ENCODE data around the gene DTD2. TPM values are rescaled to one million over a fixed set of nuclear protein-coding genes. Genes with fewer than 3 reads are reported as not detected.
"Not testable (repeated sequence)": the region's sequence is repeated elsewhere in the genome, so short reads cannot be mapped to it uniquely, and the experiment has no call there.

DTD2 gene
- total RNA-seq, 3 donors from 2014 or later (not counting 1 experiment from before 2014, with no cell fraction given), result 6.6 to 11.9 (median 7.4) TPM

- Histone ChIP-seq H3K27ac (ENCODE audit: low read length) (no peak overlapping the region), H3K9me3 (ENCODE audit: control insufficient read depth, insufficient read depth, low read length) (no peaks in the 10 kb centered on the region), H3K4me1 (ENCODE audit: control insufficient read depth, insufficient read depth, low read length) (no peaks in the 10 kb centered on the region), H3K36me3 (ENCODE audit: control insufficient read depth, insufficient read depth, low read length) (no peaks in the 10 kb centered on the region), H3K27me3 (ENCODE audit: control insufficient read depth, insufficient read depth, low read length) (peaks cover 2% of the 10 kb centered on the region), H3K4me3 (ENCODE audit: low read length) (no peak overlapping the region)
- Mint-ChIP-seq H3K4me3 (no peak overlapping the region), H3K36me3 (no peaks in the 10 kb centered on the region), H3K27me3 (ENCODE audit: low read depth in 2 of 2) (peaks cover 3 to 34% of the 10 kb centered on the region in 2 donors), H3K27ac (no peak overlapping the region), H3K9me3 (no peaks in the 10 kb centered on the region), H3K4me1 (no peaks in the 10 kb centered on the region)
- 84% methylated on average over 4 of the region's 4 CpGs for WGBS (ENCODE audit: insufficient coverage)
- ATAC-seq (no peak), DNase-seq (no peak)
- intact Hi-C loops (cut with micrococcal nuclease), result no loop called here
- no peak for TF ChIP-seq CTCF (IDR thresholded peaks at IDR 0.05)
Measured at GRCh38 chr14:31476131-31476866, 19.0 kb upstream of the DTD2 start.

- Histone ChIP-seq H3K4me3 (ENCODE audit: low read length) (no peak overlapping the region), H3K27ac (ENCODE audit: low read length) (no peak overlapping the region), H3K4me1 (ENCODE audit: control insufficient read depth, insufficient read depth, low read length) (no peaks in the 10 kb centered on the region), H3K27me3 (ENCODE audit: control insufficient read depth, insufficient read depth, low read length) (peaks cover 4% of the 10 kb centered on the region), H3K9me3 (ENCODE audit: control insufficient read depth, insufficient read depth, low read length) (no peaks in the 10 kb centered on the region), H3K36me3 (ENCODE audit: control insufficient read depth, insufficient read depth, low read length) (no peaks in the 10 kb centered on the region)
- Mint-ChIP-seq H3K9me3 (no peaks in the 10 kb centered on the region), H3K36me3 (no peaks in the 10 kb centered on the region), H3K4me1 (no peaks in the 10 kb centered on the region), H3K4me3 (no peak overlapping the region), H3K27me3 (ENCODE audit: low read depth in 2 of 2) (peaks cover 0 to 5% of the 10 kb centered on the region in 2 donors), H3K27ac (no peak overlapping the region)
- ATAC-seq (no peak), DNase-seq (no peak)
- intact Hi-C loops (cut with micrococcal nuclease), result no loop called here
- WGBS (ENCODE audit: insufficient coverage), result 93% methylated on average over 6 of the region's 6 CpGs
- TF ChIP-seq CTCF (IDR thresholded peaks at IDR 0.05), result no peak
Measured at GRCh38 chr14:31466554-31466953, 9.2 kb upstream of the DTD2 start.

DNA sequence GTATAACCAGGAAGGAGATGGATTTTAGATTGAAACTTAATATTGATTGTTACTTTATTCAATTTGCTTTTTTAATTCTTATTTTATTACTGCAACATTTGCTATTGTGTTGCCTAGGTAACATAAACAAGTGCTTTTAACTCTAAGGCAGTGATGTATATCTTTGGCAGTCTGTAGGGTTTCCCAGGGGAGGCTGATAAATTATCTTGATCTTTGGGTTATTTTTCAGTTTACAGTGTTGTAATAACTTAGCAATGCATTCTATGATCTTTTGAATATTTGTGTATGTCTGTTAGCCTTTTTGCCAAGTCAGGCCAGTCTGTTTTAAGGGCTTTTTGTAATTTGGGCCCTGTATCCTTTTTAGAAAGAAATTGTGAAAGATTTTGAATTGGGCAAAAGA, 7.8 kb upstream of the DTD2 start:
- Histone ChIP-seq H3K36me3 (ENCODE audit: control insufficient read depth, insufficient read depth, low read length) (no peaks in the 10 kb centered on the region), H3K27me3 (ENCODE audit: control insufficient read depth, insufficient read depth, low read length) (peaks cover 4% of the 10 kb centered on the region), H3K27ac (ENCODE audit: low read length) (no peak overlapping the region), H3K4me1 (ENCODE audit: control insufficient read depth, insufficient read depth, low read length) (no peaks in the 10 kb centered on the region), H3K9me3 (ENCODE audit: control insufficient read depth, insufficient read depth, low read length) (no peaks in the 10 kb centered on the region), H3K4me3 (ENCODE audit: low read length) (no peak overlapping the region)
- TF ChIP-seq CTCF (IDR thresholded peaks at IDR 0.05), result no peak
- Mint-ChIP-seq H3K36me3 (no peaks in the 10 kb centered on the region), H3K27ac (no peak overlapping the region), H3K27me3 (ENCODE audit: low read depth in 2 of 2) (peaks cover 10 to 11% of the 10 kb centered on the region in 2 donors), H3K4me1 (no peaks in the 10 kb centered on the region), H3K9me3 (no peaks in the 10 kb centered on the region), H3K4me3 (no peak overlapping the region)
- DNase-seq (no peak), ATAC-seq (no peak)
- intact Hi-C loops (cut with micrococcal nuclease), result no loop called here

DNA sequence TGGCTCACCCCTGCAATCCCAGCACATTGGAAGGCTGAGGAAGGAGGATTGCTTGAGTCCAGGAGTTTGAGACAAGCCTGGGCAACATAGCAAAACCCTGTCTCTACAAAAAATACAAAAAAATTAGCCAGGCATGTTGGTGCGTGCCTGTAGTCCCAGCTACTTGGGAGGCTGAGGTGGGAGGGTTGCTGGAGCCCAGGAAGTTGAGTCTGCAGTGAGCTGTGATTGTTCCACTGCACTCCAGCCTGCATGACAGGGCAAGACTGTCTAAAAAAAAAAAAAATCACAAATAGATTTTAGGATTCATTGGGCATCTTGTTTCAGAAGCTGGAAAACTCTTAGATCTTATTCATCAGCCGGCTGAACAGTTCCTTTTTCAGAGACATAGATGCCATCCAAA, 5.1 kb upstream of the DTD2 start:
- H3K4me1 ChIP-seq (ENCODE audit: control insufficient read depth, insufficient read depth, low read length); H3K36me3 Mint-ChIP-seq; ATAC-seq; H3K27me3 ChIP-seq (ENCODE audit: control insufficient read depth, insufficient read depth, low read length); DNase-seq; H3K4me1 Mint-ChIP-seq; H3K4me3 ChIP-seq (ENCODE audit: low read length); H3K4me3 Mint-ChIP-seq; H3K9me3 ChIP-seq (ENCODE audit: control insufficient read depth, insufficient read depth, low read length); H3K9me3 Mint-ChIP-seq; H3K27ac Mint-ChIP-seq; H3K27ac ChIP-seq (ENCODE audit: low read length); H3K36me3 ChIP-seq (ENCODE audit: control insufficient read depth, insufficient read depth, low read length); intact Hi-C loops (cut with micrococcal nuclease): not testable (repeated sequence)
- peaks cover 7 to 11% of the 10 kb centered on the region in 2 donors for H3K27me3 Mint-ChIP-seq (ENCODE audit: low read depth in 2 of 2)
- 97% methylated on average over 2 of the region's 2 CpGs for WGBS (ENCODE audit: insufficient coverage)

Measured in natural killer cell (primary cell).